OCI-LY3 (cell line): Measurements from ENCODE around the gene DLX2.

Experiments used
- H2AFZ ChIP-seq: fragments of 200-600, 300-600 bp; shearing (Covaris generic); 2 replicates; pipeline ENCODE4 v1.6.0; 2014; ENCODE audit warnings: antibody characterized with exemption, low read depth, low read length
- H3K27ac ChIP-seq: fragments of 200-600, 300-600 bp; sonication (generic); 2 replicates; pipeline ENCODE4 v1.5.1; 2014; ENCODE audit warnings: mild to moderate bottlenecking, low read length, moderate library complexity, mixed read lengths
- H3K27me3 ChIP-seq: fragments of 200-600, 300-600 bp; sonication (generic); 2 replicates; pipeline ENCODE4 v1.6.1; 2014; ENCODE audit warnings: low read depth, low read length, mixed read lengths
- H3K36me3 ChIP-seq: fragments of 200-600, 300-600 bp; sonication (generic); replicated peaks from 2 replicates; pipeline ENCODE3; 2014; ENCODE audit warnings: low read depth, low read length, mixed read lengths
- H3K4me1 ChIP-seq: fragments of 300-600, 200-600 bp; sonication (generic); 2 replicates; pipeline ENCODE4 v1.6.1; 2014; ENCODE audit warnings: low read length, mixed read lengths
- H3K4me2 ChIP-seq: fragments of 200-600, 300-600 bp; sonication (generic); 2 replicates; pipeline ENCODE4 v1.6.1; 2014; ENCODE audit warnings: low read length, mixed read lengths
- H3K4me3 ChIP-seq: fragments of 300-600, 200-600 bp; sonication (generic); 2 replicates; pipeline ENCODE4 v1.5.1; 2014; ENCODE audit warnings: antibody characterized with exemption, mild to moderate bottlenecking, low read length, moderate library complexity
- H3K79me2 ChIP-seq: fragments of 300-600, 200-600 bp; shearing (Covaris generic); 2 replicates; pipeline ENCODE4 v1.6.1; 2014; ENCODE audit warnings: mild to moderate bottlenecking, low read length, mixed read lengths
- H3K9ac ChIP-seq: fragments of 300-600, 200-600 bp; shearing (Covaris generic); 2 replicates; pipeline ENCODE4 v1.6.0; 2014; ENCODE audit warnings: mild to moderate bottlenecking, low read length, moderate library complexity
- H3K9me3 ChIP-seq: fragments of 200-600, 300-600 bp; shearing (Covaris generic); 2 replicates; pipeline ENCODE4 v1.6.1; 2014; ENCODE audit warnings: low read length, mixed read lengths; ENCODE audit not compliant: insufficient read depth
- H4K20me1 ChIP-seq: fragments of 200-600, 300-600 bp; sonication (generic); 2 replicates; pipeline ENCODE4 v1.6.1; 2016; ENCODE audit warnings: low read length, mixed read lengths; ENCODE audit not compliant: insufficient read depth
- CTCF ChIP-seq: fragments of 200-600, 300-600 bp; sonication (generic); IDR thresholded peaks from 2 replicates; pipeline ENCODE4 v1.5.1; 2014; ENCODE audit warnings: antibody characterized with exemption, low read length, low read depth
- EZH2phosphoT487 ChIP-seq: fragments of 200-600 bp; shearing (Covaris generic); IDR thresholded peaks from 2 replicates; pipeline ENCODE4 v1.6.1; 2018; ENCODE audit warnings: antibody characterized with exemption, mixed run types, low read depth

DLX2 gene

GRCh38 chr2:172103471-172104272 is 972 bp upstream of the DLX2 start:
- Histone ChIP-seq H3K79me2 (no peaks in the 10 kb centered on the region), H3K27ac (no peak overlapping the region), H4K20me1 (no peaks in the 10 kb centered on the region), H3K9ac (peak overlapping the region; percentile 45), H3K4me1 (peaks cover 7% of the 10 kb centered on the region; the same call in 1 of the 2 replicates), H2AFZ (peak overlapping the region; percentile 89), H3K36me3 (no peaks in the 10 kb centered on the region), H3K9me3 (no peaks in the 10 kb centered on the region), H3K4me3 (peak overlapping the region; percentile 80), H3K27me3 (no peaks in the 10 kb centered on the region), H3K4me2 (peak overlapping the region; percentile 98)
- TF ChIP-seq CTCF (peak; percentile 95), EZH2phosphoT487 (no peak)

GRCh38 chr2:172101821-172102390 is 794 bp downstream of the DLX2 start:
- peaks cover 15% of the 10 kb centered on the region for H3K4me1 ChIP-seq
- H3K9ac ChIP-seq = peak overlapping the region; percentile 13; the same call in 1 of the 2 replicates
- H3K79me2 ChIP-seq = no peaks in the 10 kb centered on the region
- no peak overlapping the region for H3K27ac ChIP-seq
- no peaks in the 10 kb centered on the region for H3K9me3 ChIP-seq
- TF ChIP-seq EZH2phosphoT487 = no peak
- TF ChIP-seq CTCF = no peak
- H2AFZ ChIP-seq = peak overlapping the region; percentile 36; the same call in 1 of the 2 replicates
- H3K4me3 ChIP-seq = peak overlapping the region; percentile 80
- no peaks in the 10 kb centered on the region for H3K36me3 ChIP-seq
- H3K27me3 ChIP-seq = no peaks in the 10 kb centered on the region
- H4K20me1 ChIP-seq = no peaks in the 10 kb centered on the region
- H3K4me2 ChIP-seq = peak overlapping the region; percentile 98

GRCh38 chr2:172100935-172101820 is 1.5 kb downstream of the DLX2 start:
- Histone ChIP-seq H3K9me3 (no peaks in the 10 kb centered on the region), H3K36me3 (no peaks in the 10 kb centered on the region), H2AFZ (no peak overlapping the region), H3K4me2 (peak overlapping the region; percentile 71), H3K4me1 (peaks cover 12% of the 10 kb centered on the region), H3K27ac (no peak overlapping the region), H3K9ac (no peak overlapping the region), H3K79me2 (no peaks in the 10 kb centered on the region), H4K20me1 (no peaks in the 10 kb centered on the region), H3K4me3 (peak overlapping the region; percentile 75), H3K27me3 (no peaks in the 10 kb centered on the region)
- TF ChIP-seq EZH2phosphoT487 (no peak), CTCF (no peak)
